Astrocyte (in vitro differentiated cells and primary cell): ENCODE results near the gene AIF1. TPM values are rescaled to one million over a fixed set of nuclear protein-coding genes. Genes with fewer than 3 reads are reported as not detected.

Experiments
- DNase-seq: peaks from one replicate; pipeline ENCODE4 v3.0.0-alpha.2; 2010; ENCODE audit warnings: low read depth
- FAIRE-seq: peaks from 2 replicates; lab custom pipeline; 2011; peaks lifted over from hg19 to GRCh38; lab: Jason Lieb, UNC
- H2AFZ ChIP-seq: 2 replicates; pipeline ENCODE4 v1.6.0; 2012; ENCODE audit warnings: low read depth, low read length, inconsistent platforms
- H3K27ac ChIP-seq: 2 replicates; pipeline ENCODE4 v1.5.1; 2011; ENCODE audit warnings: low read depth, low read length, inconsistent platforms
- H3K27me3 ChIP-seq: 2 replicates; pipeline ENCODE4 v1.6.0; 2011; ENCODE audit warnings: low read length, inconsistent platforms; ENCODE audit not compliant: insufficient read depth
- H3K36me3 ChIP-seq: 2 replicates; pipeline ENCODE4 v1.5.1; 2011; ENCODE audit warnings: low read length, inconsistent platforms; ENCODE audit not compliant: insufficient read depth
- H3K4me1 ChIP-seq: 2 replicates; pipeline ENCODE4 v1.5.1; 2011; ENCODE audit warnings: low read length, inconsistent platforms; ENCODE audit not compliant: insufficient read depth
- H3K4me2 ChIP-seq: 2 replicates; pipeline ENCODE4 v1.6.0; 2012; ENCODE audit warnings: low read length, inconsistent platforms
- H3K4me3 ChIP-seq: 2 replicates; pipeline ENCODE4 v1.5.1; 2011; ENCODE audit warnings: low read depth, mild to moderate bottlenecking, low read length, inconsistent platforms; ENCODE audit not compliant: insufficient read depth
- H3K79me2 ChIP-seq: 2 replicates; pipeline ENCODE4 v1.6.0; 2012; ENCODE audit warnings: mild to moderate bottlenecking, low read length, inconsistent platforms; ENCODE audit not compliant: insufficient read depth
- H3K9ac ChIP-seq: 2 replicates; pipeline ENCODE4 v1.6.0; 2012; ENCODE audit warnings: mild to moderate bottlenecking, low read length, inconsistent platforms
- H3K9me3 ChIP-seq: 2 replicates; pipeline ENCODE4 v1.5.1; 2012; ENCODE audit warnings: low read depth, mild to moderate bottlenecking, low read length, inconsistent platforms; ENCODE audit not compliant: insufficient read depth
- H4K20me1 ChIP-seq: 2 replicates; pipeline ENCODE4 v1.6.0; 2012; ENCODE audit warnings: low read length, inconsistent platforms; ENCODE audit not compliant: insufficient read depth
- H3K27ac Mint-ChIP-seq: one replicate; pipeline ENCODE4 v1.8.0; 2021; ENCODE audit warnings: mild to moderate bottlenecking, mixed read lengths; ENCODE audit not compliant: unreplicated experiment
- H3K27me3 Mint-ChIP-seq: one replicate; pipeline ENCODE4 v1.8.0; 2021; ENCODE audit warnings: low read depth, mixed read lengths; ENCODE audit not compliant: unreplicated experiment
- H3K36me3 Mint-ChIP-seq: one replicate; pipeline ENCODE4 v1.8.0; 2021; ENCODE audit warnings: low read depth, mixed read lengths; ENCODE audit not compliant: unreplicated experiment
- H3K4me1 Mint-ChIP-seq: one replicate; pipeline ENCODE4 v1.8.0; 2021; ENCODE audit warnings: low read depth, mixed read lengths; ENCODE audit not compliant: unreplicated experiment
- H3K4me3 Mint-ChIP-seq: one replicate; pipeline ENCODE4 v1.8.0; 2021; ENCODE audit warnings: mild to moderate bottlenecking, moderate library complexity, mixed read lengths; ENCODE audit not compliant: unreplicated experiment
- H3K9me3 Mint-ChIP-seq: one replicate; pipeline ENCODE4 v1.8.0; 2021; ENCODE audit warnings: mild to moderate bottlenecking, mixed read lengths; ENCODE audit not compliant: unreplicated experiment
- CTCF ChIP-seq: IDR thresholded peaks from 2 replicates; pipeline ENCODE4 v1.5.1; 2011; ENCODE audit warnings: low read depth, mild to moderate bottlenecking, inconsistent platforms, low read length, moderate library complexity; ENCODE audit not compliant: insufficient read depth
- EZH2 ChIP-seq: IDR thresholded peaks from 2 replicates; pipeline ENCODE4 v1.6.1; 2012; ENCODE audit warnings: mild to moderate bottlenecking, low read length, inconsistent platforms; ENCODE audit not compliant: insufficient read depth
- total RNA-seq: library from RNA; stranded (reverse); gene quantifications from 2 replicates; pipeline ENCODE4 v1.2.1, GENCODE V29; 2021

Gene AIF1
- total RNA-seq, 1 donor from 2014 or later = not detected

GRCh38 chr6:31620586-31621319, 5.7 kb downstream of the AIF1 start, which contains the start of gene PRRC2A:
Gene PRRC2A, plus strand, starts transcription at chr6:31620715. Its CDS starts 2,075 bp downstream, at chr6:31622790.
- no peak for TF ChIP-seq EZH2
- TF ChIP-seq CTCF = no peak
- no peaks in the 10 kb centered on the region for H3K9me3 Mint-ChIP-seq
- FAIRE-seq = no peak
- Histone ChIP-seq H3K79me2 (peaks cover 51% of the 10 kb centered on the region), H3K27ac (peak within 1 kb of the TSS; percentile 99), H2AFZ (peak within 1 kb of the TSS; percentile 82), H4K20me1 (peaks cover 47% of the 10 kb centered on the region), H3K4me3 (peak within 1 kb of the TSS; percentile 77), H3K9ac (peak within 1 kb of the TSS; percentile 93), H3K36me3 (peaks cover 21% of the 10 kb centered on the region), H3K4me1 (peaks cover 12% of the 10 kb centered on the region), H3K9me3 (no peaks in the 10 kb centered on the region), H3K27me3 (no peaks in the 10 kb centered on the region), H3K4me2 (peak within 1 kb of the TSS; percentile 94)
- H3K4me3 Mint-ChIP-seq = peak within 1 kb of the TSS; percentile 97
- DNase-seq = no peak
- peaks cover 4% of the 10 kb centered on the region for H3K27me3 Mint-ChIP-seq
- H3K4me1 Mint-ChIP-seq = peaks cover 11% of the 10 kb centered on the region
- H3K36me3 Mint-ChIP-seq = peaks cover 20% of the 10 kb centered on the region
- H3K27ac Mint-ChIP-seq = peak within 1 kb of the TSS; percentile 98

- Histone ChIP-seq H4K20me1 (peaks cover 54% of the 10 kb centered on the region), H3K9ac (peak overlapping the region; percentile 93), H3K27ac (peak overlapping the region; percentile 93), H3K4me3 (peak overlapping the region; percentile 77), H3K27me3 (no peaks in the 10 kb centered on the region), H2AFZ (no peak overlapping the region), H3K9me3 (no peaks in the 10 kb centered on the region), H3K4me1 (peaks cover 12% of the 10 kb centered on the region), H3K79me2 (peaks cover 58% of the 10 kb centered on the region), H3K4me2 (peak overlapping the region; percentile 94), H3K36me3 (peaks cover 26% of the 10 kb centered on the region)
- Mint-ChIP-seq H3K27me3 (peaks cover under 1% of the 10 kb centered on the region), H3K27ac (peak overlapping the region; percentile 97), H3K9me3 (no peaks in the 10 kb centered on the region), H3K4me1 (peaks cover 9% of the 10 kb centered on the region), H3K36me3 (peaks cover 24% of the 10 kb centered on the region), H3K4me3 (peak overlapping the region; percentile 97)
- FAIRE-seq (no peak), DNase-seq (no peak)
- no peak for TF ChIP-seq EZH2
- no peak for TF ChIP-seq CTCF
Measured at GRCh38 chr6:31621320-31621939, 6.4 kb downstream of the AIF1 start.
